ENCODE results near the gene GOLGA8S.
"Not testable (repeated sequence)": the region's sequence is repeated elsewhere in the genome, so short reads cannot be mapped to it uniquely, and the experiment has no call there.

GOLGA8S gene

DNA sequence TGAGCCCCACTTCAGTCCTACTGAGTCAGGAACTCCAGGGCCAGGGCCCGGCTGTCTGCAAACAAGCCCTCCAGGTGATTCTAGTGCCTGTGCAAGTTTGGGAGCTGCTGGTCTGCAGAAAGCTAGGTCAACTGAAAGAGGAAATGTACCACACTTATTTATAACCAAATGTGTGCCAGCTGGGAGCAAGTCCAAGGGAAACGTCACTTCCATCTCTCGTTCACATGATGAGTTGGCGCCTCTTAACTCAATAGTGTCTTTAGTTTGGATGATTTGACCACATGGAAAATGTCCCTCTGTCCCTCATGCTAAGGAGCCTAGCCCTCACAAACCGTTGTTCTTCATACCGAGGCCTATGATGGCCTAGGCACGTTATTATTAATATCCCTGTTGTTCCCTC, 43.2 kb downstream of the GOLGA8S start:
- no peak for DNase-seq (ENCODE audit: low read depth)

DNA sequence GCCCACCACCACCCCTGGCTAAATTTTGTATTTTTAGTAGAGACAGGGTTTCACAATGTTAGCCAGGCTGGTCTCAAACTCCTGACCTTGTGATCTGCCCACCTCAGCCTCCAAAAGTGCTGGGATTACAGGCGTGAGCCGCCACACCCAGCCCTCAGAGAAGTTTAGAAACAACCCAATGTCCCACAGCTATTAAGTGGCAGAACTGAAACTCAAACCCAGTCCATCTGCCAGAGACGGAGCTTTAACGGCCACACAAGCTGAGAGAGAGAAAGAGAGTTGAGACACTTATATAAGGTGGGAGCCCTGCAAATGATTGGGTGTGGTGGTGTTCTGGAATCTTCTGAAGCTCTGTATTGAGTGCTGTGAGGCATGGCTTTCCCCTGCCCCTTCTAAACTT, 43.8 kb downstream of the GOLGA8S start:
- DNase-seq (ENCODE audit: low read depth): not testable (repeated sequence)

DNA sequence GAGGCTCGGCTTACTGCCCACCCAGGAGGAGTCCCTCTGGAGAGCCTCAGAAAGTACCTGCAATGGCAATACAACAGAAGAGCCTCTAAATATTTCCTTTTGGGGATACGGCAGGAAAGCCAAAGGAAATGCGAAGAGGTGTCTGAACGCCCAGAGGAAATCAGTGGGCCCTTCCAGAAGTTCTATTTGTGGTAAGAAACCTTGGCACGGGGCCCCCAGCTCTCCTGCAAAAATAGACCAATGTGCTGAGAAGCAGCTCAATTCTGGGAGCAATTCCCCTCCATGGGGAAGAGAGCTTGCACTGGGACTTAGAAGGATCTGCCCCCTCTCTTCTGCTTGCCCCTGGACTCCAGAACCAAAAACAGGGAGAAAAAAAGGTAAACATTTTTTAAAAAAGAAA, 44.7 kb downstream of the GOLGA8S start:
- DNase-seq (ENCODE audit: low read depth): not testable (repeated sequence)

DNA sequence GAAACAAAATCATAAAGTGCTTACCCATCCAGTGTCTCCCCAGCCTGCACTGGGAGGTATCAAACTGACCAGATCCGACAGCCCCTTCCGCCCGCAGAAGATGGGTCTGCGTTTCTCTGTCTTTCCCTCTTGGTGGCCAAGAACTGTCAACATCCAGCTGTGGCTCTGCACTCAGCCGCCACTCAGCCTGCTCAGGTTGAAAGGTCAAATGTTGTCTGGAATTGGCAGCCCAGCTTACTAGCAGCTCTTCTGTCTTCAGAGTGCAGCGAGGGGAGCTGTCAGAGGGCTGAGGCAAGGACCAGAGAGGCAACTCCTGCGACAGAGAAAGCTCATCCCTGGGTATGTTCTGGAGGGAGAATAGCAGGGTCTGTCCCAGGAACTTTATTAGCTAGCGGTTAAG, 47.1 kb downstream of the GOLGA8S start:
- no peak for DNase-seq (ENCODE audit: low read depth)

DNA sequence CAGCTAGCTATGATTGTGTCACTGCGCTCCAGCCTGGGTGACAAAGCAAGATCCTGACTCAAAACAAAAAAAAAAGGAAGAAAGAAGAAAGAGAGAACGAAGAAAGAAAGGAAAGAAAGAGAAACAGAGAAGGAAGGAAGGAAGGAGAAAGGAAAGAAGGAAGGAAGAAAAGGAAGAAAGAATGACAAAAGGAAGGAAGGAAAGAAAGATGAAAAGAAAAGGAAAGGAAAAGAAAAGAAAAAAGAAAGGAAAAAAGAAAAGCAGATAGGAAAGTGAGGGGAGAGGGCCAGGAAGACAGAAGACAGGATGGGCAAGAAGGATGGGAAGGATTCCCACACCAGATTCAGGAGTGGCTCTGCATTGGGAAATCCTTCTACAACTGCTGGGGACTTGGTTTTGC, 47.6 kb downstream of the GOLGA8S start:
- no peak for DNase-seq (ENCODE audit: low read depth)

DNA sequence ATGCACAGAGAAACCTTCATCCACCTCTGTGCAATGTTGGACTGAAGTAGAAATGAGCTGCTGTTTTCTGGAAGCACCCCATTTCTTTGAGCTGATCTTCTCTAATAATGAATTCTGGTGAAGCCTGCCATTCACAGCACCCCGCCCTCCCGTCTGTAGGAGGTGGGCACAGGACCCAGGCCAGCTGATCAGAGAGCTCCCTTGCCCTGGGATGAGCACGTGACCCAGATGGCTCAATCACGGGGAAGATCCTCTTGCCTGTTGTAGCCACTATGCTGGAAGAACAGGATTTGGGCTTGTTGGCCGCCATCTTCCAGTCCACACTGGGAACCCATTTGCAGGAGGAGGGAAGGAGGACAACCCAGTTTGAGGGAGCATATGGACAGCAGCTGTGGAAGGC, 48.0 kb downstream of the GOLGA8S start:
- DNase-seq (ENCODE audit: low read depth): no peak

DNA sequence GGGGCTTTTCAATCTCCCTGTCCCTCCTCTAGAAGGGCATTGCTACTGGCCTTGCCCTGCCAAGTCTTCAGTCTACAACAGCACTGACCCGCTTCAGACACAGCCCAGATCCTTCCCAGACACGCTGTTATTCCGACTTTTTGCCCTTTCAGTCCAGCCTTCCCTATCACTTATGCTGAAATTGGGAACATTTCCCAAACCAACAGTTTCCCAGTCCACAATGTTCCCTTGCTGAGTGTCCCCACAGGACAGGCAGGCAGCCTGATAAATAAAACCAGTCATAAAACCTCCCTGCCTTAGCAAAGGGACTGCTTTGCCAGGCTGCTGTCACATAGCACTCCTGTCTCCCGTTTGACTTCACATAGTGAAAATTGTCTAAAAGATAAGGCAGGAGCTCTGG, 49.0 kb downstream of the GOLGA8S start:
- DNase-seq (ENCODE audit: low read depth): no peak

DNA sequence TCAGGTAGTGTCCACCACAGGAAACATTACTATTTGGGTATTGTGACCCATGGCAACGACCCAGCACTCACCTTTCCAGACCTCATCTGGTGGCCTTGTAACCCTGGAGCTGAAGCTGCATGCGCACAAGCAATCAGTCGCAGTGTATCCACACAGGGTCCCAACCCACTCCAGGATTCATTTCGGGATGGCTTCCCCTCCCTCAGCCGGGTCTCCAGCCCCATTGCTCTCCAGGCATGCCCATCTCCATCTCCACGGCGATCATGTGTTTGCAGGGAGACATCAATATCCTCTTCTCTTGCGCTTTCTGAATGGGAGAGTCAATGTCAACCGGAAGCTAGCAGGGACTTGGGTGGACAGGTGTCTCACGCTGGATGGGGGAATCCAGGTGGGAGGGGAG, 57.3 kb downstream of the GOLGA8S start:
- no peak for DNase-seq (ENCODE audit: low read depth)

DNA sequence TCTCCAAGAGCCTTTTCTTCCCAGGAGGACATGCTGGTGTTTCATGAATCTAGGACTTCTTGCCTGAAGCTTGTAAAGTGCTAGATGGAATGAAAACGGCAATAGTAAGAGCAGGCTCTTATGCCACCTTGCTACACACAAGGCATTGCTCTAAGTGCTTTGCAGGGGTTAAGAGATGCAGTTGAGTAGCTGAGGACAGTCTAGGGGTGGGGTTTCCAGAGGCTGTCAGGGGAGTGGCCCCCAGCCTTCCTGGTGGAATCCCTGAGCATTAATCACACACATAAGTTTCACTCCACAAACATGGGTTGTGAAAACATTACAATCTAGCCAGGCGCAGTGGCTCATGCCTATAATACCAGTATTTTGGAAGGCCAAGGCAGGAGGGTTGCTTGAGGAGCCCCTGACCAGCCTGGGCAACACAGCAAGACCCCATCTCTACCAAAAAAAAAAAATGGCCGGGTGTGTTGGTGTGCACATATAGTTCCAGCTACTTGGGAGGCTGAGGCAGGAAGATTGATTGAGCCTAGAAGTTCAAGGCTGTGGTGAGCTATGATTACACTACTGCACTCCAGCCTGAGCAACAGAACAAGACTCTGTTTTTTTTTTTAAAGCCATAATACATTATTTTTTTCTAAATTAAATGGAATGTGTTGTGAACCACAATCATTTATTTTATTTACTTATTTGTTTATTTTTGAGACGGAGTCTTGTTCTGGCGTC, 58.5 kb downstream of the GOLGA8S start:
- DNase-seq (ENCODE audit: low read depth): not testable (repeated sequence)

Measured in GM04504 (cell line).